Measurements from ENCODE around the gene TARS1. TPM values are rescaled to one million over a fixed set of nuclear protein-coding genes. Genes with fewer than 3 reads are reported as not detected.

The TARS1 gene
- total RNA-seq (2016; rRNA removed; fragmentation: Illumina TruSeq; extraction: Trizol) (184 and 297 TPM in 2 replicates), polyA plus RNA-seq (2011; rRNA removed) (70.1 and 77.0 TPM in 2 replicates), polyA minus RNA-seq (2011; rRNA and poly(A)+ RNA removed; ENCODE audit: low replicate concordance) (49.2 and 194 TPM in 2 replicates), Bru-seq, nascent RNA (percentile 95 among the genes with signal in this experiment), BruChase-seq, experiment 1, labeled RNA remaining after a 6-hour chase (percentile 98 among the genes with signal in this experiment), BruChase-seq, experiment 2, labeled RNA remaining after a 2-hour chase (percentile 97 among the genes with signal in this experiment)
- 24.4 and 28.1 TPM in 2 replicates for total RNA-seq (2016; cell fraction: cytosol; rRNA removed; fragmentation: Illumina TruSeq; extraction: Trizol; ENCODE audit: low read depth)
- 186 and 306 TPM in 2 replicates for total RNA-seq (2016; cell fraction: insoluble cytoplasmic fraction; rRNA removed; fragmentation: Illumina TruSeq; extraction: Trizol)
- total RNA-seq (2016; cell fraction: membrane; rRNA removed; fragmentation: Illumina TruSeq; extraction: Trizol), result 65.3 and 69.4 TPM in 2 replicates
- 97.4 and 105 TPM in 2 replicates for total RNA-seq (2016; cell fraction: nucleus; rRNA removed; fragmentation: Illumina TruSeq; extraction: Trizol)
- 41.1 and 61.6 TPM in 2 replicates for polyA plus RNA-seq (2011; cell fraction: cytosol; rRNA removed)
- 43.0 and 52.7 TPM in 2 replicates for polyA plus RNA-seq (2011; cell fraction: nucleus; rRNA removed)
- 119 and 167 TPM in 2 replicates for polyA plus RNA-seq (2012)
- 14.2 and 16.3 TPM in 2 replicates for polyA plus RNA-seq (2016; cell fraction: cytosol; fragmentation: Illumina TruSeq; extraction: Trizol; ENCODE audit: low read depth)
- 238 and 259 TPM in 2 replicates for polyA plus RNA-seq (2016; cell fraction: insoluble cytoplasmic fraction; fragmentation: Illumina TruSeq; extraction: Trizol; ENCODE audit: low read depth)
- polyA plus RNA-seq (2016; cell fraction: membrane; fragmentation: Illumina TruSeq; extraction: Trizol; ENCODE audit: low read depth), result 31.2 and 35.1 TPM in 2 replicates
- 102 and 103 TPM in 2 replicates for polyA plus RNA-seq (2016; cell fraction: nucleus; fragmentation: Illumina TruSeq; extraction: Trizol; ENCODE audit: insufficient read depth, low read depth)
- 74.8 and 84.1 TPM in 2 replicates for polyA minus RNA-seq (2011; cell fraction: cytosol; rRNA and poly(A)+ RNA removed)
- polyA minus RNA-seq (2011; cell fraction: nucleus; rRNA and poly(A)+ RNA removed), result 90.4 and 149 TPM in 2 replicates
- long read RNA-seq, experiment 1, full-length matches to known transcripts, result 74 of 105 reads
- long read RNA-seq, experiment 1, partial matches to known transcripts, result 28 of 105 reads
- long read RNA-seq, experiment 1, other reads (novel, unspliced or antisense), result 3 of 105 reads
- long read RNA-seq, experiment 2, full-length matches to known transcripts, result 226 of 380 reads
- long read RNA-seq, experiment 2, partial matches to known transcripts, result 137 of 380 reads
- long read RNA-seq, experiment 2, other reads (novel, unspliced or antisense), result 17 of 380 reads

- FAIRE-seq (peak; percentile 75), DNase-seq (ENCODE audit: low spot score) (peak; percentile 100), ATAC-seq (peak; percentile 94)
- no peak within 1 kb of the TSS for H2AFZ ChIP-seq (ENCODE audit: low read length)
- intact Hi-C loops (cut with micrococcal nuclease; ENCODE audit: unreplicated experiment) (loop anchor here (2.0 to 5.0 kb wide), 2 partner anchors 37 to 142 kb away; no protein-coding TSS in a partner anchor), in situ Hi-C loops (cut with HindIII; ENCODE audit: extremely low pct_ligation_motif_present, low pct_unique_long_range_greater_than_20kb) (no loop called here)
- peaks cover 32% of the 10 kb centered on the region for H4K20me1 ChIP-seq (ENCODE audit: insufficient read depth, low read length)
- WGBS (ENCODE audit: low lambda C conversion rate), result 1% methylated on average over 32 of the region's 52 CpGs
- H3K4me3 ChIP-seq (replicated peaks in 1 of 3; ENCODE audit: insufficient read depth in 1 of 3, low read depth in 2 of 3, low read length in 3 of 3), result peak within 1 kb of the TSS; percentile 91 to 98 (median 96)
- H3K27me3 ChIP-seq (ENCODE audit: control insufficient read depth in 1 of 2, insufficient read depth in 2 of 2, low read length in 2 of 2), result no peaks in the 10 kb centered on the region; a peak in 1 of 5 replicates
- CTCF ChIA-PET (ENCODE audit: low intra/inter-chr PET ratio, low total read pairs), result no interaction called here
- no TSS peak for BruUV-seq (replicated peaks)
- H3K4me2 ChIP-seq (ENCODE audit: low read depth, low read length), result peak within 1 kb of the TSS; percentile 93
- H3K9ac ChIP-seq (ENCODE audit: insufficient read depth, low read depth, low read length), result peak within 1 kb of the TSS; percentile 93
- peaks cover 61% of the 10 kb centered on the region for H3K79me2 ChIP-seq (ENCODE audit: insufficient read depth, low read length)
- H3K27ac ChIP-seq (ENCODE audit: extremely low read length, insufficient read depth, low read length), result peak within 1 kb of the TSS; percentile 88
- peaks cover 40% of the 10 kb centered on the region for H3K4me1 ChIP-seq (ENCODE audit: insufficient read depth, low read length)
- POLR2A ChIA-PET, result interaction anchor here (0.7 to 1.6 kb wide), 5 partner anchors 10 to 568 kb away, joined by 3 to 9 read pairs (median 4); partner anchors contain the start of gene AMACR
- H3K9me3 ChIP-seq (ENCODE audit: low read length), result no peaks in the 10 kb centered on the region
- H3K36me3 ChIP-seq (replicated peaks in 1 of 2; ENCODE audit: control insufficient read depth in 1 of 2, insufficient read depth in 2 of 2, low read length in 2 of 2), result peaks cover 2 to 6% of the 10 kb centered on the region in 2 experiments; a peak in 4 of 5 replicates
- TF ChIP-seq ZNF563 (CRISPR knock-in tag; IDR thresholded peaks at IDR 0.05) (no peak), ZNF800 (CRISPR knock-in tag; IDR thresholded peaks at IDR 0.05) (0 out of 2 replicates have a peak, but pooled peaks have one; percentile 27), TEAD2 (CRISPR knock-in tag; IDR thresholded peaks at IDR 0.05) (no peak), PHF8 (CRISPR knock-in tag; IDR thresholded peaks at IDR 0.05) (peak; percentile 96), MIXL1 (CRISPR knock-in tag; IDR thresholded peaks at IDR 0.05) (peak; percentile 60; the same call in 1 of the 2 replicates), KMT2B (CRISPR knock-in tag; IDR thresholded peaks at IDR 0.05) (peak; percentile 95), MXI1 (IDR thresholded peaks at IDR 0.05; ENCODE audit: borderline replicate concordance, low read depth, low read length) (peak; percentile 11; the same call in 1 of the 3 replicates), TGIF2 (CRISPR knock-in tag; IDR thresholded peaks at IDR 0.05) (0 out of 2 replicates have a peak, but pooled peaks have one; percentile 54), SAP130 (CRISPR knock-in tag; IDR thresholded peaks at IDR 0.05; ENCODE audit: low read depth) (peak; percentile 83), ZFP91 (CRISPR knock-in tag; IDR thresholded peaks at IDR 0.05; ENCODE audit: borderline replicate concordance) (peak; percentile 77; the same call in 1 of the 2 replicates), ZBTB7B (CRISPR knock-in tag; IDR thresholded peaks at IDR 0.05) (peak; percentile 78)
Measured at GRCh38 chr5:33440482-33441240, at the start of gene TARS1. Gene TARS1, plus strand, starts transcription at chr5:33440965. Its CDS starts 122 bp downstream, at chr5:33441087.
